ENCODE results near the gene CDS2.
"Not testable (repeated sequence)": the region's sequence is repeated elsewhere in the genome, so short reads cannot be mapped to it uniquely, and the experiment has no call there.

Gene CDS2

DNA sequence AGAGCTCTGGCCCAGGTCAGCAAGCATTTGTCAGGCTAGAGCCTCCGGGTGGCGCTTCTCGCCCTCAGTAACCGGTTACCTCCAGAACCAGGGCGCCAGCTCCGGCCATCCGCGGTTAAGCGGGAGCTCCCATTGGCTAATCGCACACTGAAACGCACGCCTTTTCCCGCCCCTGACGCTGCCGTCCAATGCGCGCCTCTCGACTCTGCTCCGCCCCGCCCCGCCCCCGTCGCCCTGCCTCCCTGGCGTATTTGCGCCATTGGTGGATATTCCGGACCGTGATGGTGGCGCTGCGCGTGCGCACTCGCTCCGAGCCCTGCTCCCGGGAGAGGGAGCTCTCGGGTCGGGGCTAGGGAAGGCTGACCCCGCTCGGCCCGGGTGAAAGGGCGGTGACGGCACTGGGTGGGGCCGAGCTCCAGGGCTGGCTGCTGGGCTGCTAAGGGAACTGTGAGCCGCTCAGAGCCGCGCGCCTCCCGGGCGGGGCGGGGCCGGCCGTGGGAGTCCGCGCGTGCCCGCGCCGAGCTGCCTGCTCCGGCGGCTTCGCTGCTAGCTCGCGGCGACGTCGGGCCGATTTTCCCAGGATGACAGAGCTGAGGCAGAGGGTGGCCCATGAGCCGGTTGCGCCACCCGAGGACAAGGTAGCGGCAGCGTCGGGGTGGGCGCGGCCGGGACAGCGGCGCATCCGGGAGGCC lies at the start of gene CDS2:
Gene CDS2, plus strand, starts transcription at position 497 of the 692 bp plus-strand sequence. Its CDS starts 85 bp downstream, at position 582.
- DNase-seq, result peak; percentile 100

DNA sequence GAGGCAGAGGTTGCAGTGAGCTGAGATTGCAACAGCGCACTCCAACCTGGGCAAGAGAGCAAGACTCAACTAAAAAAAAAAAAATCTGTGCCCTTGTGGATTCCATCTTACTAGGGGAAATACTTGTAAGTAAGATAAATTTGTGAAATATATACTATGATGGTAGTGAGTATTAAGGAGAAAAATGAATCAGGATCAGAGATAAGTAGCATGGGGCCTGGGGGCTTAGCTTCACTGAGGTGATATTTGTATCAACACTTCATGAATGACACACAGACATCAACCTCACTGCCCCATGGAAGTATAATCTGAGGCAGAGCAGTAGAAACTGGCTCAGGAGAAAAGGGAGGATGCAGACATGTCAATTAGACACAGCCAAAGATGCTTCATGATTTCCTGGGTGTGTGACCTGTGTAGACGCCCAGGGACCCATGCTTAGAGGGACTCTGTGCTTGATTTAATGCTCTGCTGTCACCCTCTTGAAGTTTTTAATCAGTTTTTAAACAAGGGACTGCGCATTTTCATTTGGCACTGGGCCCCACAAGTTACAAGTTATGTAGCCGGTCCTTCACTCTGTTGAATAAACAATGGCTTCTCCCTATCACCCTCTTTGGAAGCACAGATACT lies 48.9 kb upstream of the CDS2 start:
- peak in 1 of 2 donors; percentile 22 for DNase-seq

DNA sequence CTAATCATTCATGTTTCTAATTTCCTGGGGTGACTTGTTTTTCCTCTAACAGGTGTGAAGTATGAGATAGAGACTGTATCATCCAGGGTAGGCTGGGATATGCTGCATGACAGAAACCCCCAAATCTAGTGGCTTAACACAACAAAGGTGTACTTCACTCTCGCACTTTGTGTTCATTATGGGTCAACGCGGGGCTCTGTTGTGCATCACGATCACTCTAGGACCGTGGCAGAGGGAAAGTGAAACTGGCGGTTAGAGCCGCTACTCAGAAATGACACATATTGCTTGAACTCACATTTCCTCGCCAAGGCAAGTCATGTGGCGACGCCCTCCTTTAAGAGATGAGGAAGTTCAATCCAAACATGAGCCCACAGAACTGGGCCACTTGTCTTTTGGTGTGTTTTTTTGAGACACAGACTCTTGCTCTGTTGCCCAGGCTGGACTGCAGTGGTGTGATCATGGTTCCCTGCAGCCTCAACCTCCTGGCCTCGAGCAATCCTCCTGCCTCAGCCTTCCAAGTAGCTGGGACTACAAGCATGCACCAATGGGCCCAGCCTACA lies 48.3 kb upstream of the CDS2 start:
- DNase-seq, result peak; percentile 94 to 95

DNA sequence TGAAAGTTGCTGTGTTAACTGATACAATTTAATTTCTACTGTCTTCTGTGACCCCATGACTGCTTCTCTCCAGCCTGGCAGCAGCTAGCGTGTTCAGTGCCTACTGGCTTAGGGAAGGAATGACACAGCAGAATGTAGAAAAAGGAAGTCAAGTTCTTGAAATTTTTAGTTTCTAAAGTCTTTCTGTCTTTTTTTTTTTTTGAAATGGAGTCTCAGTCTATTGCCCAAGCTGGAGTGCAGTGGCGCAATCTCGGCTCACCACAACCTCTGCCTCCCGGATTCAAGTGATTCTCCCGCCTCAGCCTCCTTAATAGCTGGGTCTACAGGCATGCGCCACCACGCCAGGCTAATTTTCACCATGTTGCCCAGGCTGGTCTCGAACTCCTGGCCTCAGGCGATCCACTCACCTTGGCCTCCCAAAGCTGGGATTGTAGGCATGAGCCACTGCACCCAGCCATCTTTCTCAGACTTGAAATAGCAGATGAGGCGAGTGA lies 46.4 kb upstream of the CDS2 start:
- DNase-seq, result peak; percentile 29 to 71

DNA sequence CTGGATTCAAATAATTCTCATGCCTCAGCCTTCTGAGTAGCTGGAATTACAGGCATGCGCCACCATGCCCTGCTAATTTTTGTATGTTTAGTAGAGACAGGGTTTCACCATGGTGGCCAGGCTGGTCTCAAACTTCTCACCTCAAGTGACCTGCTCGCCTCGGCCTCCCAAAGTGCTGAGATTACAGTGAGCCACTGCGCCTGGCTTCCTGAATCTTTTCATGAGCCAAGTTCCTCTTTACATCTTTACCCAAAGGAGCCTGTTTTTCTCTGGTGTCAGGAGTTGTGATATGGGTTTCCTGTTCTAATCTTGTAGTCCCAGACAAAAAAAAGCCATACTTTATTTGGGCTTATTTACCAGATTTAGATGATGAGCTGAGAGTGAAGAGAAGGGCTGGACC lies 41.4 kb upstream of the CDS2 start:
- peak in 1 of 2 donors; percentile 18 for DNase-seq

DNA sequence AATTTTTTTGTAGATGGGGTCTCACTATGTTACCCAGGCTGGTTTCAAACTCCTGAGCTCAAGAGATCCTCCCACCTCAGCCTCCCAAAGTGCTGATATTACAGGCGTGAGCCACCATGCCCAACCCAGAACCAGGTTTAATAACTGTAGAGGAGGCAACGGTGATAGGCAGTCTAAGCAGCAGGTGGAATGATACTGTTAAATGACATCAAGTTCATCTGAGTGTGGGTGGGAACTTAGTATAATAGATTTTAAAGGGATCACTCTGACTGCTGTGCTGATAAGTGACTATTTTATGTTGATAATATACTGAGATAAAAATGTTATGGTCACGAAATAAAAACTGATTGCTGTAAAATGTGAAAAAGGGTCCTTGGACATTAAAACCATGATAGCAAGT lies 38.1 kb upstream of the CDS2 start:
- no peak for DNase-seq

DNA sequence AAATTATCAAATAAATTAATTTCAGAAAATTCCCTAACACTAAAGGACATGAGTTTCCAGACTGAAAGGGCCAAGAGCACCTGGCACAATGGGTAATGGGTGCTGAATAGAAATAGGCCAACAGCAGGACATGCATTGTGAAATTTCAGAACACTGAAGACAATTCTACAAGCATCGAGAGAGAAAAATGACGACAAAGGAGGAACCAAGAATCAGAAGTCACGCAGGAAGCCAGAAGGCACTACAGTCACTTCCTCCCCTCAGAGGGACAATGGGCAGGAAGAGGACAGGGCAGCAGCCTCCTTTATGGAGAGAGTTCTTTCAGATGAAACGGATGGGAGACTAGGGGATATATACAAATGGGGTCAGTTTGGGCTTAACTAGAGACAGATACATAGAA lies 36.6 kb upstream of the CDS2 start:
- DNase-seq, result peak; percentile 41 to 51

DNA sequence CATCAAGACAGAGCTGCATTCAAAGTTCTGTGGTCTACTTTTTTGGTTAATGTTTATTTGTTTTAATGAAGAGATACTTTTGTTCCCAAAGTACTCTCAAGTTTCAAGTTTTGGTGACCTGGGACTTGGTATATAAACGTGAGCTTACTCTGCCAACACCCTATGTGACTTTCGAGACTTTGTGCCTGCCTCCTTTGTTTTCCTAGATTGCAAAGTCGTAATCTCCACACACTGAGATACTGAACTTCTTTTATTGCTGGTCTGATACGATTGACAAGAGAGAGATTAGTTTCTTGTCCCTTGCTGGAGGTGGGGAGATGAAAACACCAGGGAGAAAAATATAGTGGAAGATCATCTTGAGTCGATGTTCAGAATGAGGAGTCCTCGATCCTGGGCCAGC lies 34.9 kb upstream of the CDS2 start:
- no peak for DNase-seq

DNA sequence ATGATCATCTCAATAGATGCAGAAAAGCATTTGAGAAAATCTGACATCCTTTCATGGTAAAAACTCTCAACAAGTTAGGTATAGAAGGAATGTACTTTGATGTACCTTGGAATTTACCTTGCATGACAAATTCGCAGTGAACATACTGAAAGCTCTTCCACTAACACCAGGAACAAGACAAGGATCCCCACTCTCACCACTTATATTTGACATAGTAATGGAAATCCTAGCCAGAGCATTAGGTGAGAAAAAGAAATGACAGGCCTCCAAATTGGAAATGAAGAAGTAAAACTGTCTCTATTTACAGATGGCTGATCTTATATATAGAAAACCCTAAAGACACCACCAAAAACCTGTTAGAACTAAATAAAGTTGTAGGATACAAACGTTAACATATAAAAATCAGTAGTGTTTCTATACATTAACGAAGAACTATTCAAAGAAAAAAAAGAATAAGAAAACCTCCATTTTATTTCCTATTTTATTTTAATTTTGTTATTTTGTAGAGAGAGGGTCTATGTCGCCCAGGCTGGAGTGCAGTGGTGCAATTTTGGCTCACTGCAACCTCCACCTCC lies 34.0 kb upstream of the CDS2 start:
- no peak for DNase-seq

DNA sequence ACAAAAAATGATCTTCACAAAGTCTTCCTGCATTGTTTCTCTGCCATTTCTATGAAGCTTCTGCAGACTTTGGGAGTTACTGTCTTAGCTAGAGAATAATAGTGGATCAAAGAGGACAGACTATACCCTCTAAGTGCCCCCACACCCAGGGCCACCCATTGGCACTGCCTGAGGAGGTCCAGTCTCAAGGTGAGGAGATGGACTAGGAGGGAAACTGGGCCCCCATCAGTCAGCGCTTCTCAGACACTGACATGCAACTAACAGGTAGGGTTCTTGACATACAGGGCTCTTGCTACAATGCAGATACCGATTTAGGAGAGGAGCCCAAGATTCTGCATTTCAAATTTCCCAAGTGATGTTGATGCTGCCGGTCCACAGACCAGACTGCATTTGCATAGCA lies 31.4 kb upstream of the CDS2 start:
- DNase-seq, result no peak

DNA sequence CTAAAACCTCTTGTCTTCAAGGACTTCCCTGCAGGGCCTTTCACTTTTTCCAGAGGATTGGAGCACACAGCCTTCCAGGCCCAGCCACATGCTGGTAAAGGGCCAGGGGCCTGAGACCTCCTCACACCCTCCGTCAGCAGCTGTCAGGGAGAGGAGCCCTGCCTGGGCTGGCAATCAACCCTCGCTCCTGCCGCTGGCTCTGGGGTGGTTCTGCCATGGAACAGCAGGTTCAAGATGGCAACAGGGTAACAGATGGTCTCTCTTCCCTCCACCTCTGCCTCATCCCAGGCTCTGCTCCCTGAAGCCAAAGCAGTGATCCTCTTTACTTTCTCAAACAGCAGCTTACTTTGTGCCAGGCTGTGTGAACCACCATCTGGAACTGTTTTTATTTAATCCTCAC lies 30.9 kb upstream of the CDS2 start:
- DNase-seq, result no peak

DNA sequence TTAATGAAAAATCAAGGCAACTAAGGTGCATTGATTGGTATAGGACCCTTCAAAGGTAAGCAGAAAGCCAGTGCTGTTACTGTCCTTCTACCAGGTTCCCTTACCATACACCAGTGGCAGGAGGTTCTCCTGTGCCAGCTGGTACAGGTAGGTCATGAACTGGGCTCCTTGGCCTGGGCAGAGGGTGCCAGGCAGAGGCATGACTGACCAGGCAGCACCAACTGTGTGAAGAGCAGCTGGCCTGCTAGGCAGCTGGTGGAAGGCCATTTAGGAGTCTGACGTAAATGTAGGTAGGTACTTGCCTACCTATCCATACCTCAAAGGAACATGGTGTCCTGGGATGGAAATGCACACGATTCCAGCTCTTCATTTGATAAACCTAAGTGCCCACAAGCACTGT lies 30.3 kb upstream of the CDS2 start:
- DNase-seq, result no peak

DNA sequence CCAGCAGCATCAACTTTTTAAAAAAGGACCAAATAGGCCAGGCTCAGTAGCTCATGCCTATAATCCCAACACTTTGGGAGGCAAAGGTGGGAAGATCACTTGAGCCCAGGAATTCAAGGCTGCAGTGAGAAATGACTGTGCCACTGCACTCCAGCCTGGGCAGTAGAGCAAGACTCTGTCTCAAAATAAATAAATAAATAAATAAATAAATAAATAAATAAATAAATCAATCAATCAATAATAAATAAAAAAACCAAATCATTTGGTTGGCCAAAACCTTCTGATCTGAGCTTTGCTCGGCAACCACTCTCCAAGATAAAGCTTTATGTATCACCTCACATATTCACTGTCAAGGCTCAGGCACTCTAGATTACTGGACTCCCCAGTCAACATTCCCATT lies 27.8 kb upstream of the CDS2 start:
- not testable (repeated sequence) for DNase-seq

DNA sequence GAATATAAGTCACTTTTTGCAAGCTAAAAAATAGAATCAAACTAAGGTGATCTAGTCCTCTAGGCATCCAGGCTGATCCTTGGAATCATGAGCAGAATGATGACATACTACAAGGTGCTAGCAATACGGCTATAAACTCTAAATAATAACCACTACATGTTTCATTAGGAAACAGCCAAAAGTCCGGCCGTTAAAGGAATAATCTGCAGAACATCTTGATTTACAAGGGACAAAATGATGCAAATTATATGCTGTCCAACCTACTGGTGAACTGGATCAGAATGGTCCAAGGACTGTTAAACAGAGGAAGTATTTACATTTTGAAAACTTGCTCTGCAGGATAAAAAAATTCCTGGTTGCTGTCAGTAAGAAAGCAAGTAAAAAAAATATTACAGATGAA lies 26.9 kb upstream of the CDS2 start:
- not testable (repeated sequence) for DNase-seq

DNA sequence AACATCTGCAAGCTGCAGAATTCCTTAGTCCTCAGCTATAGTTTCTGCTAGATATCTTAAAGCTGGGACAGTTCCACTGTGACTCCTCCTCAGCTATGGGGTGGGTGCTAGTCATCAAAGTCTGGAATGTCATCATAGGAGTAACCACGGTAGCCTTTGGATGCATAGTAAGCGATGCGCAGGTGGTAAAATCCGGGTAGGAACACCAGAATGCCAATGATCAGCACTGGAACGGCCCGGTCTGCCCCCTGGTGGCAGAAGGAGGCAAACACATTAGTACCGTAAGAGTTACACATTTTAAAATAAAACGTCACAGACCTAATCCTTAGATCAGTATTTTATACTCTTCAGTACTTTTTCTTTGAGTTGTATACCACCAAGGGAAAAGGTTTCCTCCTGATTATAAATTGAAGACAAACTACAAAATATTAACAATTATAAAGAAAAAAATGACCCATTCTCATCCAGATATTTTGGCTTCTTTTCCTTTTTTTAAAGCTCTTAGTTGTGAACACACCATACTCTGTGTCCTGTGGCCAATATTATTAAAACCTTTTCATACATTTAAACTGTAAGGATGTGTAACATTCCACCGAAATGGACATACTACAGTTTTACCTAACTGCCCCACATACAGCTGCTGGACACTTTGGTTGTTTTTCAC lies 26.0 kb upstream of the CDS2 start:
- peak; percentile 69 to 82 for DNase-seq

DNA sequence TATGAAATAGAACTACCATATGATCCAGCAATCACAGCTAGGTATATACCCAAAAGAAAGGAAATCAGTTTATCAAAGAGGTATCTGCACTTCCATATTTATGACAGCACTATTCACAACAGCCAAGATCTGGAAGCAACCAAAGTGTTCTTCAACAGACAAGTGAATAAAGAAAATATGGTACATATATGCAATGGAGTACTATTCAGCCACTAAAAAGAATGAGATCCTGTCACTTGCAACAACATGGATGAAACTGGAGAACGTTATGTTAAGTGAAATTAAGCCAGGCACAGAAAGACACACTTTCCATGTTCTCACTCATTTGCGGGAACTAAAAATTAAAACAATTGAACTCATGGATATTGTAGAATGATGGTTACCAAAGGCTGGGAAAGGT lies 22.3 kb upstream of the CDS2 start:
- no peak for DNase-seq

DNA sequence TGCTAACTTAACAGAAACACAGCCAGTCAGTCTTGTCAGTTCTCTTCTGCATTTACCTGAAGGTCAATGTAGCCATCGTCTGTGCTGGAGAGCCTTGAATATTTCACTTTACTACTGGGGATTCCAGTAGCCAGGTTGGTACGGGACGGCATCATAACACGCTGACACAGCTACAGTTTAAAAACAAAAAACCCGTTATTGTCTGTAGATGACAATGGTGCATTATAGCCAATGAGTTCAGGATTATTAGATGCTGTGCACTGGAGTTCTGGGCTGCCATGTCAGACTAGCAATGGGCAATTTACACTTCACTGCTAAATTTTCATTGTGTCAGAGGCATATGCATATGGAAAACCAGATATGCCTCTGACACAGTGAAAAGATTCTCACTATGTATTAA lies 17.5 kb upstream of the CDS2 start:
- DNase-seq, result no peak

DNA sequence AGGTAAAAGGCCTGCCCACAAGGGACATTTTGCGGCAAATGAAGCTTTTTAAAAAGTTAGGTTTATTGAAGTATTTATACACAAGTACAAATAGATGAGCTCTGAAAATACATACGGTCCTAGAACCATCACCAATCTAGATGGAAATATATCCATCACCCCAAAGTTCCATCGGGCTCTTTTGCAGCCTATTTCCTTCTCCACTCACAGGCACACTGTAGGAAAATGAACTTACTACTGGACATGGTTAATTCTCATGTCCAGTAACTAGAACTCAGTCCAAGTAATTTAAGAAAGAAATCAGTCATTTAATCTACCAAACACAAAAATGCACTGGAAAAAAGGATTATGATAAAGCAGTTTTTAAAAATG lies 13.2 kb upstream of the CDS2 start:
- DNase-seq, result no peak

DNA sequence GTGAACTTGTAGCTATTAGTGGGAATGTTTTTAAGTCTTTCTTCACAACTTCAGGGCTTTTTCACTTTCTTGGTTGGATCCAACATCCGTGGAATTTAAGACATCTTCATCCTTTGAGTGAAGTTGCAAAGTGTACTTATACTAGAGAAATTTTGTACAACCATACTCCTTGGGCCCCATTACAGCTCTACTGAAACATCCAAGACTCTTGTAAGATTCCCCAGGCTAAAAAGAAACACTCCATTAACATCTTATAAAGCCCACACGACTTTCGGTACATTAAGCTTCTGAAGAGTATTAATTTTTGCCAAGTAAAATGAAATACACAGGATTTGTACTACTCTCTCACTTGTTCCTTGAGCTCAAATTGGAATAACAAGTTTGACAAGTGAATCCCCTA lies 12.4 kb upstream of the CDS2 start:
- DNase-seq, result no peak

DNA sequence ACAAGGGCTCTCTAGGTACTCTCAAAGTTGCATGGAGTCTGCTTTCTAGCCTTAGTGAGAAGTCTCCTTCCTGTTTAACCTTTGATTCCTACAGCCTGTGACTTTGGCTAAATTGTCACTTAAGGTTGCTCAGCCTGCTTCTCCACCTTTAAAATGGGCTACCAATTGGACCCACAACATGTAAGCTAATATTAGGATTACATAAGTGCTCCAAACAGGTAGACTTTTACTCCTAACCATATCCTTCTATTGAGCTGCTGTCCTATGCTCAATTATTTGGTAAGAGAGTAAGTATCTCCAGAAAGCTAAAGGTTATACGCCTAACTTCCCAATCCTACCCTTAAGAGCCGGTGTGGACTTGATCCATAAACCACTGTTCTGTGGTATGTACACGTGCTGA lies 9.9 kb upstream of the CDS2 start:
- DNase-seq, result no peak

DNA sequence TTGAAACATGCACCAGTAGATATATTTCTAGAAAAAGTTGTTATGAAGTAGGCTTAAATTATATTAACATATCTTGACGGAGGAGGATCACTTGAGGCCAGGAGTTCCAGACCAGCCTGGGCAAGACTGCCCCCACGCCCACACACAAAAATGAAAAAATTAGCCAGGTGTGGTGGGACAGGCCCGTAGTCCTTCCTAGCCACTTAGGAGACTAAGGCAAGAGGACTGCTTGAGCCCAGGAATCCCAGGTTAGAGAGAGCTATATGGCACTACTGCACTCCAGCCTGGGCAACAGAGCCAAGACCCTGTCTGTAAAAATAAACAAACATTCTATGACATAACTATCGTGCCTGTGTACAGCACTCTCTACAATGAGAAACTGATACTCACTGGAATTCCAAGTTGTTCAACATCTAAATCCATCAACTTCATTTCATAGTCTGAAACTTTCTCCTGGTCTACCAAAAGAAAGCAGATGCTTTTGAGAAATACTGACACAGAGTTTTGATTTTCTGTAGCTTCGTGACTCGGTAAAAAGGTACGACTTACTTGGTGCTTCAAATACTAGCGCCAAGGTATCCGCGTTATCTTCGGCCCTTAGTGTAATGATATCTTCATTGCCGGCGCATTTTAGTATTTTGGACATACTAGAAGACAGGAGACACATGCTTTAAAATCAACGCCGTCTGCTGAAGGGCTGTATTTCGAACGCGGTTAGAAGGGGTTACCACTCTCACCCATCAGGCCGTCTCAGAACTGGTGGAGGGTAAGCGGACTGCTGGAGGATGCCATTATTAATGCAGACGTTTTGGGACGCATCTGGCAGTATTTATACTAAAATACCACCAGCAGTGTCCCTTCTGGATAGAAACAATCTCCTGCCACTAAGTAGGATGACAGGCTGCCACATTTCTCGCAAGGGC lies 8.3 kb upstream of the CDS2 start:
- no peak for DNase-seq

DNA sequence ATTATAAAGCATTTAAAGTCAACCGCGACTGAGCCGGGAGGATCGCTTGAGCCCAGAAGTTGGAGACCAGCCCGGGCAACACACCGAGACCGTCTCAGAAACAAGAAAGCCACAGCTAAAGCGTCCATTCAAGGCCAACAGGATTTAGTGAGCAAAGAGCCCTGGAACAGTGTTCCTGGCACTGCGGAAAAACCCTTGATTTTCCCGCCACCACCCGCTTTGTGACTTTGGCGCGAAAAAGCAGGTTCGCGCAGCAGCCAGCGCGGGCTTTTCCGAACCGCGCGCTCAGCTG lies 7.7 kb upstream of the CDS2 start:
- DNase-seq, result no peak

All from CD4-positive, alpha-beta T cell treated with Interferon alpha-2 for 1 hour (primary cell).